Hippocampal formation (tissue), 2 donors: Measurements from ENCODE around the gene CD22.
A peak's percentile ranks its signal among the peaks of the same experiment; 100 is the strongest.

Experiments
- DNase-seq, 2 donors: peaks; one replicate each; lab custom pipeline; 2025; lab: John Stamatoyannopoulos, UW

CD22 gene

GRCh38 chr19:35314031-35314430 is 15.0 kb upstream of the CD22 start:
- no peak for DNase-seq

DNA sequence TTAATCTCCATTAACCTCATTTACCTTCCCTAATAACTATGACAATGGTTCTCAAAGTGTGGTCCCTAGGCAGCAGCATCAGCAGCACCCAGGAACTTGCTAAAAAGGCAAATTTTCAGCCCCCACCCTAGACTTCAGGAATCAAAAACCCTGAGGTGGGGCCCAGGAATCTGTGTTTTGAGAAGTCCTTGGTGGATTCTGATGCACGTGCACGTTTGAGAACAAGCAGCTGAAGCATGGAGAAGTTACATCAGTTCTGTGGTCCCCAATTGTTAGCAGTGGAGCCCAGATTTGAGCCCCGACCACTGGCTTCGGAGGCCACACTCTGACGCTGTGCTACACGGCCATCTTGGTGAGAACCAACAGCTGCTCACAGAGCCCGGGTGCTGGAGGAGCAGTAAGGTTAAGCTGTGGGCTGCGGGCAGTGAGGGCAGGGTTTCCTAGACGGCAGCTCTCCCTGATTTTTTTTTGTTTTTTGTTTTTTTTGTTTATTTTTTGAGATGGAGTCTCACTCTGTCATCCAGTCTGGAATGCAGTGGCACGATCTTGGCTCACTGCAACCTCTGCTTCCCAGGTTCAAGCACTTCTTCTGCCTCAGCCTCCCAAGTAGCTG is 14.0 kb upstream of the CD22 start:
- no peak for DNase-seq

- DNase-seq: no peak
Observed at GRCh38 chr19:35315883-35316282, 13.1 kb upstream of the CD22 start.

GRCh38 chr19:35316560-35316959 is 12.4 kb upstream of the CD22 start:
- DNase-seq: no peak

- DNase-seq: no peak
Observed at GRCh38 chr19:35317464-35318043, 11.4 kb upstream of the CD22 start.

DNA sequence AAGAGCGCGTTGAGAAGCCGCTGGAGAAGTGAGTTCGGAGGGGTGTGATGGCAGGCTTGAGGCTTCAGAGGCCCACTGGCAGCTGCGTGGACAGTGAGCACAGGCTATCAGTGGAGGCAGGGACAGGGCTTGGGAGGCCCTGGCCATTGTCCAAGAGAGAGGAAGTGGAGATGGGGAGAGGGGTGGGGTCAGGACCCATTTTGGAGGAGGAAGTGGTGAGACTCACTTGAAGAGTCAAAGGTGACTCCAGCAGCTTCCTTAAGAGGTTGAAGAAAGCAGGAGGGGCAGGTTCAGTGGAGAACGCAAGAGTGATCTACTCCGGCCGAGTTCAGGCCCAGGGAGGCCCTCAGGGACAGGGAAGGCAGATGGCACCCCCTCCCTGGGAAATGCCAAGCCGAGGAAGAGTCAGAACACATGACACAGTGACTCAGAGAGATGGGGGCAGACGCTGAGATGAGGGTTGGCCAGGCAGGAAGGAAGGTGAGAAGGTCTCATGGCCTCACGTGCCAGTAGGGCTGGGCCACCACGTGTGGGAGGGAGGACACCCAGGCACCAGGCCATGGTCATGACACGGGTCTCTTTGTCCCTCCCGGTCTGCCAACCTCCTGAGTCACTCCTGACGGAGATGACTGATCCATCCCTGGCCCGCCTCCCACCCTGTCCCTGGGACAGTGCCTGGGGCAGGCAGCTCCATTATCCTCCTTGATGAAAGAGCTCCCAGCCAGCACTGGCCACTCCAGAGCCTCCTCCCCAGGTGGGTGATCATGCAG is 10.1 kb upstream of the CD22 start:
- peak in 1 of 2 donors; percentile 69 for DNase-seq

DNA sequence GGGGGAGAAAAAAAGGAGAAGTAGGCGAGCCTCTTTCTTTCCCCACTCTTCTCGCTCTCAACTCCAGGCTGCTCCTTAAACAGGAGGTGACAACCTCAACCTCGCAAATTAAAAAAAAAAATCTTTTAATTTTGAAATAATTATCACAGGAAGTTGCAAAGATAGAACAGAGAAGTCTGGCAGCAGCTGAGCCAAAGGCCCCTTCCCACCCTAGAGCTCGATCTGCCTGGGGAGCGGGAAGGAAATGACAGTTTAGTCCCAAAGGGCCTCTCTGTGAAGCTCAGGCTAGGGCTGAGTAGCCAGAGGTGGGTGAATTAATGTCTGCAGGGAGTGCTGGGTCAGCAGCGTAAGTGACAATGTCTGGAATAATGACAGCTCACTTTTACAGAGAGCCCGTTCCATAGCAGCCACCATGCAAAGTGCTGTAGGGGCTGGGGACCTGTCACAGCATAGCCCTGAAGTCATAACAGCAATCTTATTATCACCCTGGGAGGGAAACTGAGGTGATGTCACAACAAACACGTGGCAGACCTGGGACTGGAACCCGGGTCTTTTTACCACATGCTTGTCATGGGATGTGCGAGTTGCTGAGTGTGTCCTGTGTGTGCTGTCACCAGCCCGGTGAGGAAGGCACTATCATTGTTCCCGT is 8.8 kb upstream of the CD22 start:
- no peak for DNase-seq

- no peak for DNase-seq
Observed at GRCh38 chr19:35321291-35321690, 7.7 kb upstream of the CD22 start.

DNA sequence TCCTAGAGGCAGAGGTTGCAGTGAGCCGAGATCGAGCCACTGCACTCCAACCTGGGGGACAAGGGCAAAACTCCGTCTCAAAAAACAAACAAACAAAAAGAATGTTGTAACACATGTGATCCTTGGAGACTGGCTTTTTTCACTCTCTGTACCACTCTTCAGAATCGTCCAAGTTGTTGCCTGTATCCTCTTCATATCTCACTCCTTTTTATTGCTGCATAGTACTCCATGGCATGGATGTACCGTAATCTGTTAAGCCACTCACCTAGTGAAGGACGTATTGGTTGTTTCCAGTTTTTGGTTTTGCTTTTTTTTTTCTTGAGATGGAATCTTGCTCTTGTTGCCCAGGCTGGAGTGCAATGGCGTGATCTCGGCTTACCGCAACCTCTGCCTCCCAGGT is 7.0 kb upstream of the CD22 start:
- DNase-seq: no peak

DNA sequence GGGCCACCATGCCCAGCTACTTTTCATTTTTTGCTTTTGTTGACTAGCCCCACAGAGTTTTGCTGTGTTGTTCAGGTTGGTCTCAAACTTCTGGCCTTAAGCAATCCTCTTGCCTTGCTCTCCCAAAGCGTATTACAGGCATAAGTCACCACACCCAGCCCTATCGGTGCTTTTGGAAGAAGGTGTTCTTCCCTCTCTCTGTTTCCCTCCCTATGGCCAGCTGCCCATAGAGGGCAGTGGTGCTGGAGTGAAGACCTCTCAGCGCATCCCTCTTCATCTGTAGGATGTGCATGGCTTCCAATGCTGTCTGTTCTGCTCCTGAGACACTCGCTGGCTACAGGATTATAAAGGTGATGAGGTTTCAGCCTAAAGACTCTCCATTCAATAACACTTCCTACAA is 1.3 kb upstream of the CD22 start:
- DNase-seq: no peak

- no peak for DNase-seq
Observed at GRCh38 chr19:35329323-35329722, 336 bp downstream of the CD22 start.

- no peak for DNase-seq
Observed at GRCh38 chr19:35330475-35330874, 1.5 kb downstream of the CD22 start.

DNA sequence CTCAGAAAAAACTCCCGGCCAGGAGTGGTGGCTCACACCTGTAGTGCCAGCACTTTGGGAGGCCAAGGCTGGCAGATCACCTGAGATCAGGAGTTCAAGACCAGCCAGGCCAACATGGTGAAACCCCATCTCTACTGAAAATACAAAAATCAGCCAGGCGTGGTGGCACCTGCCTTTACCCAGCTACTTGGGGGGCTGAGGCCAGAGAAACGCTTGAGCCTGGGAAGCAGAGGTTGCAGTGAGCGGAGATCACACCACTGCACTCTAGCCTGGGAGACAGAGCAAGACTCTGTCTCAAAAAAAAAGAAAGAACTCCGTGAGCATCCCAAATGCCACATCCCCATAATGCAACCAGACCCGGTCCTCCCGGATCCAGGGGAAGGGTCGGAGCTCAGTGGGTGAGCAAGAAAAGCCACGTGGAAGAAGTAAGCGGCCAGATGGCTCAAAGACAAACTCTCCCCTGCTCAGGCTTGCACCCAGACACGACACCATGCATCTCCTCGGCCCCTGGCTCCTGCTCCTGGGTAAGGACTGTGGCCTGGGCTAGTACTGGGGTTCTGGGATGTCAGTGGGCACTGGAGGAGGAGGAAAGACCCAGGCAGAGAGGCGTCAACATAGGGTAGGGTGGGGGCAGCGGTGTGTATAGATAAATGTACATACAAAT is 2.7 kb downstream of the CD22 start:
- DNase-seq: no peak

GRCh38 chr19:35332817-35333216 is 3.8 kb downstream of the CD22 start:
- no peak for DNase-seq

DNA sequence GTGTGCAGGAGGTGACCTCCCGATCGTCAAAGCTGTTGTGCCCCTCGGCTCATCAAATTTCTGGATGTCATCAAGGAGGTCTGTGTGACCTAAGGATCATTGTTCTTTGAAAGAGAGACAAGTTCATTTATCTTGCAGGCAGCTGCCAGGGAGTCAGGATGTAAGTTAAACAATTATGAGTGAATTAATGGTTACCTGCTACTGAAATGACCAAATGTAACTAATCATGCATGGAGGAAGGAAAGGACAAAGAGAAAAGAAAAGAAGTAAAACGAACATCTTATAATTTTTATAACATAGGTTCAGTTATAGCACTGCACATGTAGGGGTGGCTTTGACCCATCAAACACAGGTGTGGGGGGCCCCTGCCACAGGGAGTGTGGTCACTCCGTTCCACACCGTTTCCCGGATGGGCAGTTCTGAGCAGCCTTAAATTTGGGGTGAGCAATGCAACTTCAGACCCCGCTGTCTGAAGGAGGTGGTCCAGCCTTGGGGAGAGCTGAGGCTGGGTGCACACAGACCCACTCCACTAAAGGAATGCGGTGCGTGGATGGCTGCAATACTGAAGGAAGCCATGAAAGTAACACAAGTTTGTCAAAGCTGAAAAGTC is 5.3 kb downstream of the CD22 start:
- no peak for DNase-seq

GRCh38 chr19:35336166-35336955 is 7.4 kb downstream of the CD22 start:
- DNase-seq: no peak

DNA sequence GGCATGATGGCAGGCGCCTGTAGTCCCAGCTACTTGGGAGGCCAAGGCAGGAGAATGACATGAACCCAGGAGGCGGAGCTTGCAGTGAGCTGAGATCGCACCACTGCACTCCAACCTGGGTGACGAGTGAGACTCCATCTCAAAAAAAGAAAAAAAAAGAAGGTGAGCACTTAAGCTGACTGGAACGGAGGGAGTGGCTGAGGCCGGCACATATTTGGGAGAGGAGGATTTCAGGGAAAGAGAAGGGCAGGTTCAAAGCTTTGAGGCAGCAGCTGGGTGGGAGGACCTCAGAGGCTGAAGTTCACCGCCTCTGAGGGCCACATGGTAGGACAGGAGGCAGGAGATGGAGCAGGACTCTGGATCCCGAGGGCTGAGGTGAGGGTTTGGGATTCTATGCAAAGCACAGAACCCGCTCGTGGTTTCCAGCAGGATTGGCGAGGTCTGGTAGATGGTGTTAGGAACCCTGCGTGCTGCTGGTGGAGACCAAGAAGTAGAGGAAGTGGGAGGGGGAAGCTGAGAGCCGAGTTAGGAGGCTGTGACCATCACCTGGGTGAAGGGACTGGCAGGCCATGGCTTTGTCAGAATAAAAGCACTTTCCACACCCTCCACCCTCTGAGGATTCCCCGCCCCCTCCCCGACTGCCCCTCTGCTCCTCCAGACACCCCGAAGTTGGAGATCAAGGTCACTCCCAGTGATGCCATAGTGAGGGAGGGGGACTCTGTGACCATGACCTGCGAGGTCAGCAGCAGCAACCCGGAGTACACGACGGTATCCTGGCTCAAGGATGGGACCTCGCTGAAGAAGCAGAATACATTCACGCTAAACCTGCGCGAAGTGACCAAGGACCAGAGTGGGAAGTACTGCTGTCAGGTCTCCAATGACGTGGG is 8.4 kb downstream of the CD22 start:
- DNase-seq: no peak

DNA sequence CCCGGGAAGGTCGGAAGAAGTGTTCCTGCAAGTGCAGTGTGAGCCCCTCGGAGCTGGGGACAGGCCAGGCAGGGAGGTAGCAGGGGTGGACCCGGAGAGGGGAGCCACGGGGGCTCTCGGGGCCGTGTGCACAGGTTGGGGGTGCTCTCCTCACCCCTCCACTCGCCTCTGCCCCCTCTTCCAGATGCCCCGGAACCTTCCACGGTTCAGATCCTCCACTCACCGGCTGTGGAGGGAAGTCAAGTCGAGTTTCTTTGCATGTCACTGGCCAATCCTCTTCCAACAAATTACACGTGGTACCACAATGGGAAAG is 9.0 kb downstream of the CD22 start:
- no peak for DNase-seq

GRCh38 chr19:35340431-35340830 is 11.4 kb downstream of the CD22 start:
- DNase-seq: no peak

DNA sequence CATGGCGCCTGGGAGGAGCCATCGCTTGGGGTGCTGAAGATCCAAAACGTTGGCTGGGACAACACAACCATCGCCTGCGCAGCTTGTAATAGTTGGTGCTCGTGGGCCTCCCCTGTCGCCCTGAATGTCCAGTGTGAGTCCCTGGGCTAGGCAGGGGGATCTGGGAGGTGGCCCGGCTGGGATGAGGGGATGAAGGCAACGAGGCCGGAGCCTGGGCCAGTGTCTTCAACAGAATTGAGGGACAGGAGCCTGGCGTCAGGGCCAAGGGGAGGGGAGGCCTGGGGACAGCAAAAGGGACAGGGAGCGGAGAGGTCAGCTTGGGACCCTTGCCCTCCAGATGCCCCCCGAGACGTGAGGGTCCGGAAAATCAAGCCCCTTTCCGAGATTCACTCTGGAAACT is 12.0 kb downstream of the CD22 start:
- no peak for DNase-seq
